AML-193 (cell line): Measurements from ENCODE around the gene KRT12.

Source experiments
- DNase-seq, 2 experiments: peaks; one replicate each; lab custom pipeline; 2025; lab: John Stamatoyannopoulos, UW

The KRT12 gene

DNA sequence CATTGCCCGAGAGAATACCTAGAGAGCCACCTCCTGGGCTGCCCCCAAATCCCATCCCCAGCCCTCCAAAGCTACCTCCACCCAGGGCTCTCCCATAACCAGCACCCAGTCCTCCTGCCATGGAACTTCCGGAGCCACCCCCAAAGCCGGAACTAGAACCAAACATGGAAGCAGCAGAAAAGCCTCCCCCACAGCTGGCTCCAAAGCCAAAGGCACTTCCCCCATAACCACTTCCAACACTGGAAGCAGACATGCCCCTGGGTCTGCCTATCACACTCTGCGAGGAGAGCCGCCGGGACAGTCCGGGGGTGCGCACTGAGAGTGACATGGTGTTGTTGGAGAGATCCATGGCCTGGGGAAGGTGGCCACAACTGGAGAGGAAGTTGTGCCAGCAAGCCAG is at the start of gene KRT12:
Gene KRT12 (minus strand): TSS at position 386 of the 400 bp plus-strand sequence. CDS start 37 bp downstream, at position 349.
- no peak for DNase-seq

DNA sequence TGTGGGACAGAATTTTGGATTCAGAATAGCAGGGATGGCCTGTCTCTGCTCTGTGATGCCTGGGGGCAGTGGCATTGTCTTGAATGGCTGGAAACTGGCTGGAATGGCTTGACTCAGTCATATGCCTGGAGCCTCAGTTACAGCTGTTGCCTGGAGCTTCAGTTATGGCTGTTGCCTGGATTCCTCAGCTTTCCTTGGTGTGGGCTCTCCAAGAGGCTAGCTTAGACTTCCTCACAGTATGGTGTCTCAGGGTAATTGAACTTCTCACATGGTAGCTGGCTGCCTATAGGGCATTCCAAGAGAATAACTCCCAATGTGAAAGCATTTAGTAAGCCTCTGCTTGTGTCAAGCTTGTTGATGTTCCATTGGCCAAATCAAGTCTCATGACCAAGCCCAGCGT is 49.3 kb upstream of the KRT12 start:
- no peak for DNase-seq

DNA sequence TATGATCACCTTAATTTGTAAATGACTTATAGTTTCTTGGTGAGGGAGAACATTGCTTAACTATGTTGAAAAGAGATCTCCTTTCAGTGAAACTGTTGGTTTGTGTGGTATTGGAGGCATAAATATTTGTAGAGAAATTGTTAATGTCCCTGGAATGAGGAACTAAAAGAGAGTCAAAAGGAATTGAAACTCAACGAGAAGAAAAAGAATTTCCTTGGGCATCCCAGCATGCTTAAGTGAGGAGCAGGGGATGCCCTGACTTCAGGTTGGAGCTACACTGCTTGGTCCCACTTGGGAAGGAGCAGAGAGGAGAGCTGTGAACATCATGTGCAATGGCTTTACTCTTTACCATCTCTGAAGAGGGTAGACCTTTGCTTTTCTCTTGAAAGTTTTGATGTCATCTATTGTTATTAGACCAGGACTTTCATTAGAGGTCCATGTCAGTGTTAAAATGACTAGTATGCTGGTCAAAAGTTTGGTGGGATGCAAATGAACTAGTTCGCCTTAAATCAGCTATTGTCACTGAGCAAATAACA is 48.8 kb upstream of the KRT12 start:
- DNase-seq: no peak

DNA sequence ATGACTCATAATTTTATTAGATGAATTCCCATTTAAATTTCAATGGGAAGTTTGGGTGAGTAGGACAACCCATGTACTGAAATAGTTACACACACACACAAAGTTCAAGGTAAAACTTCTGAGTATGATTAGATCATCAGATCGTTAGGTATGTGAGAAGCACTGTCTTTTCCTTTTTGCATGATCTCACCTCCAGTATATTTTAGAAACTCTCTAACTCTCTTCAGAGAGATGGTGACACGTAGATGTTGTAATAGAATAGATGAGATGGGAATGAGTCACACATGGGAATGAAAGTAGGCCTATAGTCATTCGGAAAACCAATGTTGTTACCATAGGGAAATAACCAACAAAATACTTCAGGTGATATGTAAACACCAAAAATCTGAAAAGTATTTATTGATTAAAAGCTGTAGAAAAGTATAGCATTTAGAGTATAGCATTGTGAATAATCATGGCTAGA is 48.2 kb upstream of the KRT12 start:
- DNase-seq: no peak

DNA sequence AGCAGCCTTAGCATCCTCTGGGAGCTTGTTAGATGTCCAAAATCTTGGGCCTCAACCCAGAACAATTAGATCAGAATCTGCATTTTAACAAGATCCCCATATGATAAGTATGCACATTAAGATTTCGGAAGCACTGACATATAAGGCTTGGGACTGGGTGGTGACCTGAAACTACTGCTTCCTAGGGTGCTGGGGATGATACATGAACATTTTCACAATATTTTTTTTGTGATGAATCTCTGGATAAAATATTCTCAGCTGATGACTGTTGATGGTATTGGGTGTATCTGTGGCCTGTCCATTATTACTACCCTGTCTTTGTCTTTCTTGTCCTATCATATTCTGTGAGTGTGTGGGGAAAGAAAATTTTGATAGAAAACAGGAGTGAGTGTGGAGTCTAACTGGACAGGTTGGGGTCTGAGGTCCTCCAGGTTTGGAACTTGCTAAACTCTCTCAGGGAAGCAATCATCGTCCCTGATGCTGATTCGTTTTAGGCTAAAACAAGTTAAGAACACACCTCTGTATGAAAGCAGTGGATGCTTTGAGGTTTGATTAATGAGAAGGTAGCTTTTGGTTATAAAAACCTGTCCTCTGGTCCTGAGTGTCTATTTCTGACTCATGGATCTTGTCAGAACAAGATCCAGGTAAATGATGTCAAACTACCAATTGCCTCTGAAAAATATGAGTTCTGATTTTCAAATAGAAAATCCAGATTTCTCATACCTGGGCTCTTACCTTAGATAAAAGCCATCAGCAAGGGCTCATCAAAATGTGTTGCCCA is 47.2 kb upstream of the KRT12 start:
- DNase-seq: no peak

DNA sequence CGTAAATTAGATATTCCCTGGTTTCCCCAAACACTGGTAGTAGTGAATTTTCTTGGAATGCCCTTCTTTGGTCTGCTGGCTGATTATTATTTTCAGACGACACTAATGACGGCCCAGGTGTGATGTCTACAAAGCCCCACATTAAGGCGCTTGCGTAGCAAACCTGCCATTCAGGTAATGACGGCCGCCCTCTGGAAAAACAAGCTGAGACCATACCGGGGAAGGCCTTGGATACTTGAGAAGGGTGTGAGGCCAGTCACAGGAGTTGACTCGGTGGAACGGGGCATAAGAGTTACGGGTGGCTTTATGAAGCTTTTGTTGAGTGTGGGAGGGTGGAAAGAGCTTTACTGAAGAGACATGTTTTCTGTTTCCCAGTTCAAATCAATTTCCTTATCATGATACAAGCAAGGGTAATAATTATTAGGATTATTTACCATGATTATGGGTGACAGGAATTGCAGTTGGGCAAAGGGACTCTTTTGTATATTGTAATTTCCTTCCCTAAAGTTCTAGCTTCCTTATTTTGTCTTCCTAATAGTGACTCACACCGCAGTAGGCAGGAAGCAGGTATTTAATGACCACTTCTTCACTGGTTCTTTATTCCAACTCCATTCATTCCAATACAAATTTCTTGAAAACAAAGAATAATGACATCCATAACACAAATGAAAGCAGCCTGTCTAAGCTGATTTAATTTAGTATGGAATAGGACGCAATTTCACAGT is 45.6 kb upstream of the KRT12 start:
- DNase-seq: peak; percentile 85

DNA sequence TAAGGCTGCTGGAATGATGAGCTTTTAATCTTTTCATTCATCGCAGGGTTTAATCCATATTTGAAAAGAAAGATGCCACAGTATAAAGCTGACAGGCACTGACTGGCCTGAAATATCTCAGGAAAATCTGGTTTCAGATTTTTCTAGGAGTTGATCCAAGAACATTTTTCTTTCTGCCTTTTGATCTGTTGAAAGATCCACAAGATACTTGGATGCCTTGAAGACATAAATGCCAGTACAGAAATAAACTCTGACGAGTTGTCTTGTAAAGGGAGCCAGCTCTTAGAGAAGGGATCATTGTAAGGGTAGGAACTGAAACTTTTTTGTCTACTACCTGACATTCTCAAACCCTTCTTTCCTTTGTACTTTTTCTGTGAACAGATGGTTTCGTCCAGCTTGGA is 43.4 kb upstream of the KRT12 start:
- no peak for DNase-seq

DNA sequence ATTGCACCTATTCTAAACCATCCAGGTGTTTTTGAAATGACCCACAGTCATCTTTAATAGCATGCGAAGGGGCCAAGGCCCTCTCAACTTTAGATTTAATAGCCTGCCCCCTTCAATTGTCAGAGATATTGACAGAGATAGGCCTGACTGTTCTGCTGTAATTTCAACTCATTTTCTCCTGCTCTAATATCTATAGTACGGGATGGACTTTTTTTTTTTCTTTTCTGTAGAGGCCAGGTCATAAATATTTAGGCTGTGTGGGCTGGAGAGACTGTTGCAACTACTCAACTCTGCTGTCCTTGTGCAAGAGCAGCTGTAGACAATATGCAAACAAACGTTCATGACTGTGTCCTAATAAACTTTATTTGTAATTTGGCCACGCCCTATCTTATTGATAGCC is 42.7 kb upstream of the KRT12 start:
- no peak for DNase-seq

DNA sequence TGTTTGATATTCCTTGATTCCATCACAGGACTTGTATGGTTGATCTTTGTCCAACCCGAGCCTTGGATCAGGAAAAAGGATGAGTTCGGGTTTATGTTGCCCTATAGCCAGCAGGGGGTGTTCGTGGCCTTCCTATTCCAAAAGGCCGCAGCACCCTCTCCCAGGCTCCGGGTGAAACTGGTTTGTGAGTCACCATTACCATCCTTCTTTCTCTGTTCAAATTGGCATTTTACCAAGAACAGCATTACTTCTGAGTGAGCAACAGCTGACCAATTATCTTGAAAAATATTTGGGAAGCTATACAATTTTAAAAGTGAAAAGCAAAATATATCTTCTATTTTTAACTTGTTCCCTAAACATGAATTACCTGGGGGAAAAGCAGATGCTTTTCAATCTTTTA is 42.3 kb upstream of the KRT12 start:
- peak; percentile 79 to 88 for DNase-seq

DNA sequence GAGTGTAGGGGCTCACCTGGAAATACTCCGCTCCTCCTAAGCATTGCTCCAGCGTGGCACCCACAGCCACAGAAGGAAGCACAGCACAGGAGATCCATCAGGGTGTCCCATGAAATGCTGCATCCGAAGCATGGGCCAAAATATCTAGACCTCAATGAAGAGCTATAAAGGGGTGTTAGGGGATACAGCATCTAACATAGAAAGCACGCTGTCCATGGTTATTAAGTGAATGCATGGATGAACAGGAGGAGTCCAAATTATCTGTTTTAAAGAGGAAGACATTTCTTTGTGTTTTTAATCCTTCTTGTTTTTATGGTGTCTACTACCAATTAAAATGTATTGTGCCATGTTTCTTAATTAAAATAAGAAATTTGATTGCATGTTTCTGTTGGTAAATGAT is 39.6 kb upstream of the KRT12 start:
- no peak for DNase-seq

DNA sequence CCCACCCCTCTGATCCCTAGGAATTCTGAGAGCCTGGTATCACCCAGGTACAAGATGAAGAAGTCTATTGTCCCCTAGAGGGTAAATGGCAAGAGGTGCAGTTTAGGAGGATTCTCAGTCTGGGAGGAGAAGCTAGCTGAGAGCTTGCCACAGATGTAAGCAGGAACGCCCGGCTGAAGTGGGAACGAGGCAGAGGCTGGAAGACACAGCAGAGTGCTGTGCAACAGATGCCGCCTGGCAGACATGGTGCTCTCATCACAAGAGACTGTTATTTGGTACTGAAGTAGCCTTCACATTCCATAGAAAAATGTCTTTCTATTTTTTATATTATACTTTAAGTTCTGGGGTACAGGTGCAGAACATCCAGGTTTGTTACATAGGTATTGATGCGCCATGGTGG is 38.3 kb upstream of the KRT12 start:
- DNase-seq: no peak

DNA sequence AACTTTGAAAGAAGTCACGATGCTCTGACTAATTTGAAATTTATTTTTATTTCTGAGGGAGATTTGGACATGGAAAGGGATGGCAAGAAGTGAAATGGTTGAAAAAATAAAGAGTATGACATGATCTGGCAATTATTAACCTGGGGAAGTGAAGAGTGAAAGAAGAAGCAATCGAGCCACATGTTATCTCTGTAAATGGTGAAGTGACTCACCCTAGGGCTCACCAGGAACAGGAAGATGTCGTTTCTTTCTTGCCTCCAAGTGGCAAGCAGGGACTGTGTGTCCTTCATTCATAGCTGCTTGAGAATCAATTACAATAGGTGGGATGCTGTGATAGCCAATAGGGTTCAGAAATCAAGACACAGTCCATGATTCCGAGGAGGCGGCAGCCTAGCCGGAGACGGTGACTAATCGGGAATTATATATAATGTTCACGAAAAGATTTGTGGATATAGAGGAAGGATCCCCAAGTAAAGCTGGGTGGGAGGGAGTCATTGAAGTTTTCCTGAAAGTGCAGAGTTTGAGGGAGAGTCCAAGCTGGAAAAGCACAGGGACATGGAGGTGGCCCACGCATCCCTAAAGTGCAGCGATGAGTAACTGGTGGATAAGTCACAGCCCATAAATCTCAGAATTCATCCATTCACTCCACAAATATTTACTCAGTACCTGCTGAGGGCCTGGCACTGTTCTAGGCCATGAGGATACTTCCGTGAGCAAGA is 36.3 kb upstream of the KRT12 start:
- DNase-seq: peak in 1 of 2 experiments; percentile 15

DNA sequence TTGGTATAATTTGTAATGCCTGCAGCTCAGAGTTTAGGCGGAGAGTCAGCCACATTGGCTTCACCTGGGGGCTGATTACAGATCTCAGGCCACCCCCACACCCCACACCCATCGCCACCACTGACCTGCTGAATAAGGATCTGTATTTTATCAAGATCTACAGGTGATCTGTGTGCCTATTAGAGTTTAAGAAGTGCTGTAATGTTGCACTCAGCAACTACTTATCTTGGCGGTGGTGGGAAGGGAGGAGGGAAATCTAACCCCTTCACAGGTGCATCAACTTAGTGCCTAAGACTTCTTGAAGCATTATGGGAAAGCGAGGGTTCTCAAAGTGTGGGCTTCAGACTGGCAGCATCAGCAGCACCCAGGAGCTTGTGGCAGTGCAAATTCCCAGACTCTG is 35.5 kb upstream of the KRT12 start:
- no peak for DNase-seq

DNA sequence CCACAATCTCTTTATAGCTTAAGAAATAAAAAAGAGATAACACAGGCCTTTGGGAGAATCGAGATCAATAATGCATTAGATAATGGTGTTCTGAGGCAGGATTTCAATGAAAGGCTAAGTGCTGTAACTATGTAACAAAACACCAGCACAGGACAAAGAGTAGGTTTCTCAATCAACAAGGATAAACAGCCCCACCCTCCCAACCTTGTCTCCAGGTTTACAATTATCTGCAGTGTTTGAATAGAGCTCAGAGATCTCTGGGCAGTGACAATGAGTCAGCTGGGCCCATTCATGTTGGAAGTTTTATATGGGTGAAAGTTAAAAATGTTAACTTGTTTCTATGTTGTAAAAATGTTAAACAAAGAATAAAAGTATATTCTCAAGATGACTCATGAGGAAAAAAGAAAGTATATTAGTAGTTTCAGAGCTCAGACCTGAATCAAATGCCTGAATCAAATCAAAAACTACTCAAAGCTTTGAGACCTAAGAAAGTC is 35.0 kb upstream of the KRT12 start:
- no peak for DNase-seq

DNA sequence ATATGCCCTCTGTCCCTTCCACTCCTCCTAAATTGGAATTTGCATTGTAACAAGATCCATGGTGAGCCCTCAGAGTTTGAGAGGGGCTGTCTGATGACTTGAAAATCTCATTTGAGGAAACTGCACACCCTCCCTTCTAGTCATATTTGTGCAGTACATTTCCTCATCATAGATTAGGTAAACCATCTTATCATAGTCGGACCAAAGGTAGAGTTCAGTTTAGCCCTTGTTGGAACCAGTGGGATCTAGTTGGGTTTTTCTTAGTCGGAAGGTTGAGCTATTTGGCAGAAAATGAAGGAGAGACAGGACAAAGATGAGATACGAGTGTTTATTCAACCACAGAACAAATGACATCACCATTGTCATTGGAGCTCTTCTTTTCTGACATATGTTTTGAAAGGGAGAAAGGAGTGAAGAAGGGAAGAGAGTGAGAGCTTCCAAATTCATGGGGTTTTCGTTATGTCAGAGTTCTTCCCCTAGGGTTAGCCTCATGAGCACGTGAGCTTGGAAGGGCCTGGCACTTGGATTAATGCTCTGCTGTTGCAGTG is 33.9 kb upstream of the KRT12 start:
- no peak for DNase-seq

DNA sequence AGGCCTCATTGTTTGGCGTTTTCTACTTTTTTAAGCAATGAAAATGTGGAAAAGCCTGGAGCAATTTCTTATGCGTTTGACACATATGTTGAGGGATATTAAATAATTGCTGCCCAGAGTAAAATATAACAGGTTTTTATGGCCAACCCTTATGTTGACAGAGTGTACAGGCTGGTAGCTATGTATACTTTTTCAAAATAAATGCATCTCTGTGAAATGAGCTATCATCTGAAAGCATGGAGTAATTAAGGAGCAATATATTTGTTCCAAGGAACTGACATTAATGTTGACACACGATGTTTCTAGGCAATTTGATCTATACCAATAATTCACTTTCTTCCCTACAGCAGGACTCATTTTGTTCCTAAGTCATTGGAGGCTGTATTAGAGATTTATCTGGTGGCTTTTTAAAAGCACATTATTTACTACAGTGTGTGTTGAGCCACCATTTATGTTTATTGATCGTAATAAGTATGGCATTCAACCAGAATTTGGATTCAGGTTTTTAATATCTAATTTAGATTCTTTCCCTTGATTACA is 30.0 kb upstream of the KRT12 start:
- DNase-seq: no peak

DNA sequence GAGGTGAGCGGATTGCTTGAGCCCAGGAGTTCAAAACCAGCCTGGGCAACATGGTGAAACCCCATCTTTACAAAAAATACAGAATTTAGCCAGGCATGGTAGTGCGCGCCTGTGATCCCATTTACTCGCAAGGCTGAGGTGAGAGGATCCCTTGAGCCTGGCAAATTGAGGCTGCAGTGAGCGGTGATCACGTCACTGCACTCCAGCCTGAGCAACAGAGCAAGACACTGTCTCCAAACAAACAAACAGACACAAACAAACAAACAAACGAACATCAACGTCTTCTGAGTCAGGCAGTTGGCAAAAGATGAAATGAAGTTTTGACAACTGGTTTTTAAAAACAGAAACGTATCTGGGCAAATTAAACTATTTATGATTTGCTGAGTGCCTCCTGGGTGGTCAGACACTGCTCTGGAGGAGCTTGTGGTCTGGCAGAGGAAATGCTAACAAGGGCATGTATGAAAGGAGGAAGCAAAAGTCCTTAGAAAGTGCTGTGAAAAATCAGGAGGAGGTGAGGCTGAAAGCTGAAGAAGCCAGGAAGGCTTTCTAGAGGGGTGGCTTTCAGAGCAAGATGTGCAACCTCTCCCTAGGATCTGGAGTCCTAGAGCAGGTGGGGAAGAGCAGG is 28.2 kb upstream of the KRT12 start:
- DNase-seq: no peak

DNA sequence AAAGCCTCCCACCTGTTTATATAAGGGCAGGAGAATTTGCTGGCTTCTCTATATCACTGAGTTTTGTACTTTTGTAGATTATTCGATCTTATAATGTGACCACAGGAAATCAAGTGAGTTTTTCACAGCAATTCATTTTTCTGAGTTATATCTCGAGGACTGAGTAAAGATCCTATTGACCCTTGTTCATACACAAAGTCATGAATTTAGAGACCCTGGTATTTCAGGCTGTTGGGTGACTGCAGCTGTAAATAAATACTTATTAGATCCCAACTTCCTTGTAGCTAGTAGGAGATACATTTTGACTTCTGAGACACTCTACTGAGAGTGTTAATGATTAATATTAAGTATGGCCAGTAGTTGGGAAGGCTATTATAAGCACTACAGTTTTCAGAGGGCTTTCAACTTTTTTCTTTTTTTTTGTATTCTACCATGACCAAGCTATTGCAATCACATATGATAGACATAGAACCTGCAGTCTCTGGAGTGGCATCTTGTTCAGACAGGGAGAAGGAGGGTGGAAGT is 21.2 kb upstream of the KRT12 start:
- no peak for DNase-seq

DNA sequence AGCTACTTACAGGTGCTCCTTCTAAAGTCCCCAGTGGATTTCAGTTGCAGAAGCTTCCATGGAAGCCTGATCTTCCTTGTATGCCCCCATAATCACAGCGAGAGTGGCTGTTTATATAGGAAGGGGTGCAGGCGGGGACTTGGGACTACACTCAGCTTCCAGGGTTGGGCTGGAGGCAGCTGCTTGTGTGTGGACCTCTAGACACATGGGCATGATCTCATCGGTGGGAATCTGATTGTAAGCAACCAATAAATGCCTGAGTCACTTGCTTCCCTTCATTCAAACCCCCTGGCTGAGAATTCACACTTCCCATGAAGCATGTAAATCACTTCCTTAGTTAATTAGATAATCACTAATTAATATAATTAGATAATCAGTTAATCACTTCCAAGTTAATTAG is 19.1 kb upstream of the KRT12 start:
- DNase-seq: no peak

DNA sequence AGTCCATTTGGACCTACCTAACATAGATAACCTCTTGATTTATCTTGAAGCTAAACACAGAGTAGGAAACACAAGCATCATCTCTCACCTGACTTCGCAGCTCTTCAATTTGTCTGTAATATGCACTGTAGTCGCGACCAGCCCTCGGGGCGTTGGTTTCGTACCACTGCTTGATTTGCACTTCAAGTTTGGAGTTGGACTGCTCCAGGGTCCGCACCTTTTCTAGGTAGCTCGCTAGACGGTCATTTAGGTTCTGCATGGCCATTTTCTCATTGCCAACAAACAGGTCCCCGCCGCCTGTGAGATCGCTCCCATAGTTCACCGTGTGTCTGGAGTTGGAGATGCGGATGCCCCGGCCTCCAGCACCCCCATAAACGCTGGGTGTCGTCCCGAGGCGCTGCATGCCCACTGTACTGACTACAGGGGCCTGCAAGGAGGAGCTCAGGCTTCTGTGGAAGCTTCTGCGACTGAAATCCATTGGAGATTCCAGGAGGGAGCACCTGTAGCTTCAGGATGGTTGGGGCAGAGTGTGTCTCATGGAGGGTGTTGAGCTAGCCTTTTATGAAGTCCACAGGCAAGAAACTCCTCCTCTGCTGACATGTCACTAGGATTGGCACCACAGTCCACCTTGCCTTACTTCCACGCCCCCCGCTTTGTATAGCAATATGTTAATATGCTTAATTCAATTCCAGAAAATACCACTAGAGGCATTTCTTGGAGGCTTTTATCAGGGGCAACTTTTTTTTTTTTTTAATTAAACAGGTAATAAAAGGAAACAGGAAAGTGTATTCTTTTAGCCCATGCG is 17.9 kb upstream of the KRT12 start, which contains the start of gene KRT20:
Gene KRT20 (minus strand): TSS at position 535 of the 805 bp plus-strand sequence. CDS start 57 bp downstream, at position 478.
- no peak for DNase-seq
